Stimulated activated CD4-positive, alpha-beta T cell treated with anti-CD3 and anti-CD28 coated beads, Interleukin-12 subunit alpha, Interleukin-12 subunit beta, amount 100 ng/mL, for 24 hours (primary cell): ENCODE data around the gene IDS.
A peak's percentile ranks its signal among the peaks of the same experiment; 100 is the strongest.
"Not testable (repeated sequence)": the region's sequence is repeated elsewhere in the genome, so short reads cannot be mapped to it uniquely, and the experiment has no call there.

ENCODE experiments used
- DNase-seq, 2 experiments: peaks; one replicate each; pipeline ENCODE4 v3.0.0-alpha.2; 2020; ENCODE audit warnings: low read depth in 2 of 2

IDS gene

GRCh38 chrX:149504915-149505651 lies at the start of gene IDS:
Gene IDS, minus strand, starts transcription at chrX:149505306. Its CDS starts 169 bp downstream, at chrX:149505137.
- peak; percentile 64 to 76 for DNase-seq

GRCh38 chrX:149551939-149552248 lies 46.8 kb upstream of the IDS start:
- DNase-seq: not testable (repeated sequence)

- DNase-seq: not testable (repeated sequence)
Observed at GRCh38 chrX:149551245-149551938, 46.3 kb upstream of the IDS start.

- not testable (repeated sequence) for DNase-seq
Observed at GRCh38 chrX:149550454-149550853, 45.3 kb upstream of the IDS start.

- DNase-seq: not testable (repeated sequence)
Observed at GRCh38 chrX:149549701-149550100, 44.6 kb upstream of the IDS start, which contains the start of gene HSFX3. Gene HSFX3, minus strand, starts transcription at chrX:149549924. Its CDS starts 72 bp downstream, at chrX:149549852.

- not testable (repeated sequence) for DNase-seq
Observed at GRCh38 chrX:149547782-149548181, 42.7 kb upstream of the IDS start.

- not testable (repeated sequence) for DNase-seq
Observed at GRCh38 chrX:149546962-149547361, 41.9 kb upstream of the IDS start.

GRCh38 chrX:149545545-149546543 lies 40.7 kb upstream of the IDS start:
- not testable (repeated sequence) for DNase-seq

GRCh38 chrX:149541521-149542047 lies 36.5 kb upstream of the IDS start:
- no peak for DNase-seq

GRCh38 chrX:149540621-149541520 lies 35.8 kb upstream of the IDS start, which contains the start of gene EOLA1:
Gene EOLA1, plus strand, starts transcription at chrX:149541012. Its CDS starts 4,619 bp downstream, at chrX:149545631.
- DNase-seq: peak; percentile 77 to 82

GRCh38 chrX:149540131-149540620 lies 35.1 kb upstream of the IDS start:
- DNase-seq: peak; percentile 72 to 83

GRCh38 chrX:149539283-149540130 lies 34.4 kb upstream of the IDS start:
- peak; percentile 50 to 77 for DNase-seq

GRCh38 chrX:149537474-149537873 lies 32.4 kb upstream of the IDS start:
- not testable (repeated sequence) for DNase-seq

GRCh38 chrX:149534926-149535602 lies 30.0 kb upstream of the IDS start:
- DNase-seq: not testable (repeated sequence)

- DNase-seq: not testable (repeated sequence)
Observed at GRCh38 chrX:149533999-149534398, 28.9 kb upstream of the IDS start.

GRCh38 chrX:149532868-149533267 lies 27.8 kb upstream of the IDS start:
- DNase-seq: not testable (repeated sequence)

- no peak for DNase-seq
Observed at GRCh38 chrX:149531599-149531998, 26.5 kb upstream of the IDS start.

- DNase-seq: no peak
Observed at GRCh38 chrX:149528381-149528780, 23.3 kb upstream of the IDS start.

- no peak for DNase-seq
Observed at GRCh38 chrX:149527705-149528104, 22.6 kb upstream of the IDS start.
